HG03342 (cell line): ENCODE data around the gene RIT1.
"Not testable (repeated sequence)": the region's sequence is repeated elsewhere in the genome, so short reads cannot be mapped to it uniquely, and the experiment has no call there.

Source experiments
- ATAC-seq: cut with Tn5 transposase; IDR thresholded peaks from one replicate; pipeline ENCODE4 v1.9.1; 2021; ENCODE audit warnings: mild to moderate bottlenecking, moderate library complexity; ENCODE audit not compliant: unreplicated experiment

The RIT1 gene

DNA sequence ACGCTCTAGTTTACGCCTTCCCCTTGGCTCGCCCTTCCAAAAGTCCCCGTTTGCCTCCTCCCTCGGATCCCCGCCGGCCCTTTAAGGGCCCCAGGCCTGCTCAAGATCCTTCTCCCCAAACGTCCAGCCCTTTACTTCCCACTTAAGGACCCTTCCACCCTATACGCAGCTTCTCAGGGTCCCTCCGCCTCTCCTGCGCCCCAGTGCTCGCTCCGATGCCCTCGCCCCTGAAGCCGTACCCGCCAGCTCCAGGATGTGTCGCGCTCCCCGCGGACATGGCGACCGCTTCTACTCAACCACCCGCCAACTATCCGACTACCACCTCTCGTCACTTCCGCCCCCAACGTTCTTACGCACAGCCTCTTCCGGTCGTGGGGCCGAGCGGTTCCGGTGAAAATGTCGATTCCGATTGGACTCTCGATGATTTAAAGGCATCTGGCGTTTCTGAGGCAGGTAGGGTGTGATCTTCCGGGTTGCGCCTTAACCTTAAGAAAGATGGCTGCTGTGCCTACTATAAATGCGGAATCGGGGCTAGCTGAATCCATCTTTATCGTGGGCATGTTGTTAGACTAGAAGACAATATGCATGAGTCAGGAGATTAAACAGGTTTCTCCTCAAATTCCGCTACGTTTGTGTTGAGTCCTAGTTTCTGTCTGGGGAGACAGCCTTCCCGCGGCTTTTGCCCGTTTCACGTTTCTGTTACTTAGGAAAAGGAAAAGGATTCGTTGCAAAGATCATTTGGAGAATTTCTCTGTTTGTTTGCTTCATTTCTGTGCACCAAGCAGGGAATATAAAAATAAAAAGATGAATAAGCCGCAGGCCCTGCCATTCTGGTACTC is 23.2 kb upstream of the RIT1 start, which contains the start of gene KHDC4:
Gene KHDC4 (minus strand): TSS at position 317 of the 839 bp plus-strand sequence. CDS start 40 bp downstream, at position 277.
- peak; percentile 94 for ATAC-seq

DNA sequence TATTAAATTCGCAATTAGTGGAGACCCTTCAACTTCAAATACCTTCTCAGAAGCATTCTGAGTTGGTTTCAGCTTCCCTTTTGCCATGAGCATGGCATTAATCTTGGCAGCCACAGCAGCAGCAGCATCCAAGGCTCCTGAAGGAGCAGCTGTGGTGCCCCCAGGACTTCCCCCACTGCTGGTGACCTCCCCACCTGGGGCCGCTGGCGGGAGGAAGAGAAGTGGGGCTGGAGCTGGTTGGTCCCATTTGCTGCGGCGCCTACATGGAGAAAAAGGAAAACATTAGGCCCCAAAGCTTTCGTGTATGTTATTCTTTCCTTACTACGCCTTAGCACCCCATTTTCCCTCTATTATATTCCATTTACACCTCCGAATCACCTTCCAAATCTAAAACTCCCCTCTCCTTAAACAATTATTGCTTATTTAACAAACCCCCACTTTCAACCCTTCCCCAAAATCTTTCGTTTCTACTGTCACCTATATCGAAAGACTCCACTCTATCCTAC is 22.5 kb upstream of the RIT1 start:
- ATAC-seq = no peak

DNA sequence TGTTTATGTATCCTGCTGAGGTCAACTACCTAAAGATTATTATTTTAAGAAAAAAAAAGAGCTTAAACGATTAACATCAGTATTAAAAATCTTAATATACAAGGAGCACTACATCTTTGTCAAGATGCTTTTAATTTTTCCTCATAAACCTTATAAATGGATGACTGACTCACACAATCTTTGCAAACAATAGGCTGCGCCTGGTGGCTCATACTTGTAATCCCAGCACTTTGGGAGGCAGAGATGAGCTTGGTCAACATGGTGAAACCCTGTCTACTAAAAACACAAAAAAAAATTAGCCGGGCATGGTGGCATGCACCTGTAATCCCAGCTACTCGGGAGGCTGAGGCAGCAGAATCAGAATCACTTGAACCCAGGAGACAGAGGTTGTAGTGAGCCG is 21.3 kb upstream of the RIT1 start:
- no peak for ATAC-seq

DNA sequence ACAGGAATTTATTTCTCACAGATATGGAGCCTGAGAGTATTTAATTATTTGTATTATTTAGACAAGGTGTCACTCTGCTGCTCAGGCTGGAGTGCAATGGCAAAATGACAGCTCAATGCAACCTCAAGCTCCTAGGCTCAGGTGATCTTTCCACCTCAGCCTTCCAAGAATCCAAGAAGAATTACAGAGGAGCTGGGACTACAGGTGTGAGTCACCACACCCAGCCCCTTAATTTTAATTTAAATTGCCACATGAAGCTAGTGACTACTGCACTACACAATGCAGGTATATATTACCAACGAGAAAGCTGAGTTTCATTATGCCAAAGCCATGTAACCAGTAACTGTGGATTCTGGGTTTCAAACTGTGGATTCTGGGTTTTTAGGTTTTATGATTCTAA is 20.9 kb upstream of the RIT1 start:
- no peak for ATAC-seq

DNA sequence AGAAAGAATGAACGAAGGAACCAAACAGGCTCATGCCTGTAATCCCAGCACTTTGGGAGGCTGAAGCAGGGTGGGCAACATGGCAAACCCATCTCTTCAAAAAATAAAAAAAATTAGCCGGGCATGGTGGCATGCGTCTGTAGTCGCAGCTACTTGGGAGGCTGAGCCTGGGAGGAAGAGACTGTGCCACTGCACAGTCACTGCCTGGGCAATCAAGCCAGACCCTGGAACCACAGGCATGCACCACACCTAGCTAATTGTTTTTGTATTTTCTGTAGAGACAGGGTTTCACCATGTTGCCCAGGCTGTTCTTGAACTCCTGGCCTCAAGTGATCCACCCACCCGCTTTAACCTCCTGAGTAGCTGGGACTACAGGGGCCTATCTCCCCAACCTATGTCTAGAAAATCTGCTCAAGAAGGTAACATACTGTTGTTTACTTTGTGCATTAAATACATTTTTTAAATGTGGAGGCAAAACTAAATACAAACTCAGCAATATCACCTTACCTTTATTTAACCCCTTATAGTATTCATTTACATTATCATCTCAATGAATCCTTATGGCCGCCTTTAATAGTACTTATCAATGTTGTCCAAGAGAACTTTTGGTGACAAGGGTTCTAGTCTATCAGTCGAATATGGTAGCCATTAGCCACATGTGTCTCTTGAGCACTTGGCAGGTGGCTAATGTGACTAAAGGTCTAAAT is 20.3 kb upstream of the RIT1 start:
- no peak for ATAC-seq

DNA sequence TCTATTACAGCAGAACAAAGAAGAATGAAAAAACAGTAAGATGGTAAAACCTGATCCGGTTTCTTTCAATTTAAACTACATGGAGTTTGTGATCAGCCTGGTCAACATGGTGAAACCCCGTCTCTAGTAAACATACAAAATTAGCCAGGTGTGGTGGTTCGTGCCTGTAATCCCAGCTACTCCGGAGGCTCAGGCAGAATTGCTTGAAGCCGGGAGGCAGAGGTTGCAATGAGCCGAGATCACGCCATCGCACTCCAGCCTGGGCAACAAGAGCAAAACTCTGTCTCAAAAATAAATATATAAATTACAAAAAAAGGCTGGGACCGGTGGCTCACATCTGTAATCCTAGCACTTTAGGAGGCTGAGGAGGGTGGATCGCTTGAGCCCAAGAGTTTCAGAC is 19.6 kb upstream of the RIT1 start:
- ATAC-seq = not testable (repeated sequence)

DNA sequence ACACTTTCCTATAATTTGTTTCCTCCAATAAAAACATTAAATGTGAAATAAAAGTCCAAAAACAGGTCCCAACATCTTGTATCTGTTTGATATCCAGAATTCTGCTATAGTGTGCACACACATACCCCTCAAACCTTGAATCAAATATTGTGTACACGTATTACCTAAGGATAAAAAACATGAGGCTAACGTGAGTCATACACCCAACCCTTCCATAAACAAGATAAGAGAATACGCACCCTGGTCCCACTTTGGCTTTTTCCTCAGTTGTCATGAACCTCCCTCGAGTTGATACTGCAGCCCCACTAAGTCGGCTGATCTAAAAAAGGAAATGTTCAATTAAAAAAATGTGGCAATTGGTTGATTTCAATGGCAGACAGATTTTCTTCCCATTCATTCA is 17.9 kb upstream of the RIT1 start:
- no peak for ATAC-seq

DNA sequence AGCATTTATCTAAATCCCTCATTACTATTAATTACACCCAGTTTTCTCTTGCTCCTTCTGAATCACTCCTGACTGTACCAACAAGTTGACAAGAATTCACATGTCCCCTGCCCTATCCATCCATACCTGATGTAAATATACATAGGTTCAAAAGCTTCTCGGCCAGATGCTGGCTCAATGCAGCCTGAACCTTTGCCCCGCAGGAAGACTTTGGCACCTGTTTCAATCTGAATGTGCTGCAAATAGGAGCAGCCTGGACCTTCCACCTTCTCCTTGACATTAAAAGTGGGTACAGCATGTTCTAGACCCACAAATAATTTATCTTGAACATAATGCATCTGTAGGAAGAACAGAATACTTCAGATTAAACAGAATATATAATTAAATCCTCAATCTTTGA is 14.4 kb upstream of the RIT1 start:
- ATAC-seq = no peak

DNA sequence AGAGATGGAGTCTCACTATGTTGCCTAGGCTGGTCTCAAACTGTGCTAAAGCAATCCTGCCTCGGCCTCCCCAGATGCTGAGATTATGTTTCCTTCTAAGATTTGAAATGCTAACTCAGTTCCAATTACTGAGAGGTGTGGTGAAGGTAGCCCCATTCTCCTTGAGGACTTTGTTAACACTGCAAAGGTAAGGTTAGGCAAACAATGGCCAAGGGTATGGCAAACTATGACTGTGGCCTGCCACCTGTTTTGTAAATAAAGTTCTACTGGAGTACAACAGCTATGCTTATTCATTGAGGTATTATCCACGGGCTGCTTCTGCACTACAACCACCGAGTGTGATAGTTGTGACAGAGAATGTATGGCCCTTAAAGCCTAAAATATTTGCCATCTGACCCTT is 9.6 kb upstream of the RIT1 start:
- no peak for ATAC-seq

DNA sequence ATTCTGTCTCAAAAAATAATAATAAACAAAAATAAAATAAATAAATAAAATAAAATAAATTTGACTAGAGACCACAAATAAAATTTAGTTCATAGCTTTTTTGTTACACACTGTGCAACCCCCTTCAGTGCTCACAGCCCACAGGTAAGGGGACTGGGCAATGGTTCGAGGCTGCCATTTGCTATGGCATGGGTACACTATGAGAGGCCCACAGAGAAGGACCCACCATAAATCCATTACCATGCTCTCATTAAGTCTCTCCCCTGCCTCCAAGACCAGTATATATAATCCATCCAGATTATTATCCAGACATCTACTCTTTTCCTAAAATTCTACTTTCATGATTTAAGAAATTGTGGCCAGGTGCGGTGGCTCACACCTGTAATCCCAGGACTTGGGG is 8.7 kb upstream of the RIT1 start:
- no peak for ATAC-seq

DNA sequence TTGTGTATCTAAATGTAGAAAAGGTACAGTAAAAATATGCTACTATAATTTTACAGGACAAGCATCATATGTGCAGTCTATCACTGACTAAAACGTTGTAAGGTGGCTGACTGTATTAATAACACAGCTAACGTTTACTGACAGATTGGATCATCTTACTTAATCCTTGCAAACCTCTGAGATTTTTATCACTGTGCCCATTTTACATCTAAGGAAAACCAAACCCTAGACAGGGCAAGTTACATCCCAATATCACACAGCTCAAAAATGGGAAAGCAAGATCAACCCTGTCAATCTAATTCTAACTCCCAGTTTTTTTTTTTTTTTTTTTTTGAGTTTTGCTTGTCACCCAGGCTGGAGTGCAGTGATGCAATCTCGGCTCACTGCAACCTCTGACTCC is 7.5 kb upstream of the RIT1 start:
- no peak for ATAC-seq

DNA sequence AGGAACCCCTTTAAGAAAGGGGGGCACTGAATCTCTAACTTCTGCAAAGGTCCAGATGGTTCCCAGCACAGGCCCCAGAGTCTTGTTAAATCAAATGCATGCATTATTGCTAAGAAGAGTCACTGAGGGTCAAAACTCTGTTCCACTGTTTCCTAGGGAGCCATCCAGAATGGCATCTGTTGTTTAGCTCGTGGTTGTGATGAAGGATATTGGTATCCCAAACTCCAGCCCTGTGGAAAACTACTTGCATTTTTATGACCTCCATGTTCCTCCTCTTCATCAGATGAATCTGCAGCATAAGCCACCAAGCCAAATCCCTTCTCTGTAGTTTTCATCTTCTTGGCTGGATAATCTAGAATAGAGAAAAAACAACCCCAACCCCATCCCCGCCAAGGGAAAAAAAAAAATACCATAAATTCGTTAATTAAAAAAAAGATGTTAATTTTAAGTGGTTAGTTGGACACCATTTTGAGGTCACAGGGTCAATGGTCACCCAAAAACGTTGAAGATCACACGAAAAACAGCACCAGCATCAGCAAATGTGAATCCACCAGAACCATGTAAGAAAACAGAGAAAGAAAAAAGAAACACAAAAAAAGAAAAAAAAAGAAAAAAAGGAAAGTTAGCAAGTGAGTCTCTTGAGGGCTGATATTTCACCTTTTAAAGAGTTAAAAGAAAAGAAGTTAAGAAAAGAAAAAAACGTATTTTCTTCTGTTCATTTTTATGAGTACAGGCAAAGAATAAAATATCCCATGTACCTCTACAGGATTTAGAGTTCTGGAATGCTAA is 3.0 kb upstream of the RIT1 start:
- ATAC-seq = no peak

DNA sequence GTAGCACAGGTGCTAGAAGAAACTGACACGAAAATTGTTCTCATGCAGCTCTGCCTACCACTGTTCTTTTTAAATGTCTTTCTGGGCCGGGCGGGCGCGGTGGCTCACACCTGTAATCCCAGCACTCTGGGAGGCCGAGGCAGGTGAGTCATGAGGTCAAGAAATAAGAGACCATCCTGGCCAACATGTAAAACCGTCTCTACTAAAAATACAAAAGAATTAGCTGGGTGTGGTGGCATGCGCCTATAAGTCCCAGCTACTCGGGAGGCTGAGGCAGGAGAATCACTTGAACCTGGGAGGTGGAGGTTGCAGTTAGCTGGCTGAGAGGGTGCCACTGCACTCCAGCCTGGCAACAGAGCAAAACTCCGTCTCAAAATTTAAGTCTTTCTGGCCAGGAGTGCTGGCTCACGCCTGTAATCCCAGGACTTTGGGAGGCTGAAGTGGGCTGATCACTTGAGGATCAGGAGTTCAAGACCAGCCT is 947 bp upstream of the RIT1 start:
- no peak for ATAC-seq

DNA sequence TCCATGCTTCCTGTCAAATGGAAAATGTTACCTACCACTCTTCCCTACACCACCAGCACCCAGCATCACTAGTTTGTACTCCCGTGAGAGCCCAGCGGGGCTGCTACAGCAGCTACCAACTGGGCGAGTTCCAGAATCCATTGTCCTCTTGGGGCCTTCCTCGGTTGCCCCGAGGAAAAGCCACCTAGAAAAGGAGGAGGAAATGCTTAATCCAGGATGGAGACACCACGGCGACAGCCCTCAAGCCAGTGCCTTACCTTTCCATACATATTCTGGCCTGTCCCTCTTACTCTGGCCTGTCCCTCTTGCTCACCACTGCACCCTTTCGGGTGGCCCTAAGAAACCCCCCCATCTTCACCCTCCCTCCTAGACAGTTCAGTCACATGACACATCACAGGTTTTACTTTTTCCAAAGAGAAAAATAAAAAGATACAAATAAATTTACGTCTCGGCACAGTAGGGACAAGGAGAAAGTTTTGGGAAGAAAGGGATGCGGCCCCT is 478 bp downstream of the RIT1 start:
- ATAC-seq = no peak

DNA sequence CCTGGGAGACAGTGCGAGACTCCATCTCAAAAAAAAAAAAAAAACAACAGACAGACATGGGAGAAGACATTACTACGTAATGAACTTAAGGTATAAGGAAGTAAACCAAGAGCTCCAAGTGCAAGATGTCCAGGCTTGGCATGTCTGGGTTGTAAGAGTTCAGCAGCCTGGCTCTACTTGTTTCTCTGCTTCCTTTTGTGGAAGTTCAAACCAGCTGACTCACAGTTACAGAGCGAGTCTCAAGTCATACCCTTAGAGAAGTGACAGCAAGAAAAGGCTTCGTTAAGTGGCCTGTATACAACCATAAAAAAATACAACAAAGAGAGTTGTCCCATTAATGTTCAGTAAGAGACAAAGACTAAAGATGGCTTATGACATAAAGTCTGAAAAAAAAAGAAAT is 1.3 kb downstream of the RIT1 start:
- ATAC-seq = no peak

DNA sequence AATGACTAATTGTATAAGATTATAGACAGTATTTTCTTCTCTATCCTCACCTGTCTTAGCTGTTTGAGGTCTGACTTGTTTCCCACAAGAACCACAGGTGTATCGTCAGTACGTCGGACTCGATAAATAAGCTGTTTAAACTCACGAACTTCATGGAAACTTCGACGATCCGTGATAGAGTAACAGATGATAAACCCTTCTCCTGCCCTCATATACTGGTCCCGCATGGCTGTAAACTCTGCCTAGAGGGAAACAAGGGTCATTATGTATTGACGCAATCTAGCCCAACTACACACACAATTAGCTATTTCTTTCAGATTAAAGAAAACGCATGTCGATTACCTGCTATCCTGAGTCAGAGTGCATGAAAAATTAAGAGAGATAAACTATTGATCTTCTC is 6.9 kb downstream of the RIT1 start:
- ATAC-seq = no peak

DNA sequence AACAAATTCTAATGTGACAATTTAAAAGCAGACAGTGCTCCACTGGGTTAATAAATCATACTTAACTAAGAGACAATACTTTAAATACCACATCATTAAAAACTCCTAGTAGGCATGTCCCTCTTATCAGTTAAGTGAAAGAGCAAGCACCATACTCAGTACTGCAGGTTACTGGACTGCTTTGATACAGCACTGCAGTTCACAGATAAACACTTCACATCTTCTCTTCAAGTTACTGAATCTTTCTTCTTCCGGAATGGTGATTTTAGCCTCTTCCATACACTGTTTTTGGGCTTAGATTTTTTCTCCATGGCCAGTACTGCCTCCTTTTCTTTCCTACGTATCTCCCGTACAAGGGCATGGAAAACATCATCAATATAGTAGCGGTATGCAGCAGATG is 11.0 kb downstream of the RIT1 start:
- no peak for ATAC-seq

DNA sequence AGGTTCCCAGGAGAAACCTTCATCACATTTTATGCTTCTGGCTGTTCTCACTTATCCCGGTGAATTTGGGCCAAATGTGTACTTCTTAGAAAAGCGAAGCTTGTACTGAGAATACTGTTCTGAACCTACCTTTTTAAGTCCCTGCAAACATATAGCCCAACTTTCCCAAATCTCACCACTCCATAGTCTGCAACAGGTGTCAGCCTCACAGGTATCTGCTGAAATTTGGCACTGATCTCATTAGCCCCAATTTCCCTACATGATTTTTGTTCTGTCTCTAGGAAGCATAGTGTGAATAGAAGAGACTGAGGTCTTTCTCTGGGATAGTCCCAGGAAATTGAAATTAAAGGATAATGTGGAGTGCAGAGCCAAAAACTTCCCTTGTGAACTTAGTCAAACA is 11.5 kb downstream of the RIT1 start:
- ATAC-seq = no peak

DNA sequence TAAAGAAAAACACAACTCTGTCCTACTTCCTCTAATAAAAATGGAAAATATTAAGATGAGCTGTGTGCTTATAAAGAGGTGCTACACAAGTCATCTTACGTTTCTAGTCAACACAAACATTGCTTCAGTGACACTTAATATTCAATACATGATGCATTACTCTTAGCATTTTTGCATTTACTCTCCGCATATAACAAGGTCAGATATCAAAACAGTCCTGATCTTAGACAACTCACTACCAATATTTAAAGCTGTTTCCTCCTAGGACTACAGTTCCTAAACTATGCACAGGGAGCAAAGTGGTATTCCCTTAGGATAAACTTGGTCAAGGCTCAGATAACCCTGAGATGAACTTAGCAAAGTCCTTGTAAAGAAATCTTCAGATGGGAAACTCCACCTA is 12.3 kb downstream of the RIT1 start:
- no peak for ATAC-seq

DNA sequence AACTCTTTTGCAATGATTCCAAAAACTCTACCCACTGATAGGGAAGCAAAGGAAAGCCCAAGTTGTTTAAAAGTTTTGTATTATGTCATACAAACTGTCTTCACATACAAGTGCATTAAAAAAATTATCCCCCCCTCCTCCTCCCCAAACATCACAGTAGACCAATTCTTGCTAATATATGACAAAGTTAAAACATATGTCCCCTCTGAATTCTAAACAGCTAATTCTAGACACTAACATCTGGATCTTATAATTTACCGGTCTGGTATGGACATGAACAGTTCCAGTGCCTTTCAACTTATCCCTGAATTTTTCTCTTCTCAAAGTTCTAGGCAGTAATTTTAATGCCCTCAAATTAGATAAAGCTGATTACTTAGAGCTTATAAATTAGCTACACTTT is 13.4 kb downstream of the RIT1 start:
- ATAC-seq = no peak

DNA sequence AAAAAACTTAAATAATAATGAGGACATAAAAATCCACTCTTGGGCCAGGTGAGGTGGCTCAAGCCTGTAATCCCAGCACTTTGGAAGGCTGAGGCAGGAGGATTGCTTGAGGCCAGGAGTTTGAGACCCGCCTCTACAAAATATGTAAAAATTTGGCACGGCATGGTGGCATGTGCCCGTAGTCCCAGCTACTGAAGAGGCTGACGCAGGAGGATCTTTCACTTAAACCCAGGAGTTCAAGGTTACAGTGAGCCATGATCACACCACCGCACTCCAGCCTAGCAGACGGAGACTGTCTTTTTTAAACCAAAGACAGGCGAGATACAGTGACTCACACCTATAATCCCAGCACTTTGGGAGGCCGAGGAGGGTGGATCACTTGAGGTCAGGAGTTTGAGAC is 14.7 kb downstream of the RIT1 start:
- ATAC-seq = not testable (repeated sequence)
